SH-SY5Y (cell line): Measurements from ENCODE around the gene XIAP.

Source experiments
- GATA2 ChIP-seq: IDR thresholded peaks from 2 replicates; pipeline ENCODE4 v1.6.1; 2011; ENCODE audit warnings: mild to moderate bottlenecking, low read depth, low read length
- GATA3 ChIP-seq: IDR thresholded peaks from 2 replicates; pipeline ENCODE4 v1.6.1; 2011; ENCODE audit warnings: low read depth, mild to moderate bottlenecking, low read length, moderate library complexity

DNA sequence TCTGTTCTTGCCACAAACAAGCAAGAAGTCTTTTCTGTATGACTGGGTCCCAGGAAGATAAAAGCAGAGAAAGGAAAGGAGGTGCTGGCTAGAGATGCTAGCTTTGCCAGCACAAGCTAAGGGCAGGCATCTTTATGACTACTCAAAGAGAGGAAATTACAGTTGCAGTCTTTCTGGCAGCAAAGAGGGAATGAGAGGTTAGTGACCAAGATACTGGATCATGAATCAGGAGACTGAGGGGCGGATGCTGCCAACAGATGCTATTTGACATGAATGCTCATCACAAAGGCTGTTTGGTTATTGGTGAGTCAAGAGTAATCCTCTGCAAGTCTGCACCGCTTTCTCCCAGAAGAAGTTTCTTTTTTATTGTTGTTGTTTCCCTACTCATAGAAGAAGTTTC is 5.5 kb upstream of the XIAP start:
- no peak for TF ChIP-seq GATA2
- no peak for TF ChIP-seq GATA3
